Stimulated activated CD8-positive, alpha-beta memory T cell treated with anti-CD3 and anti-CD28 coated beads, Interleukin-4, amount 100 ng/mL, for 24 hours (primary cell): ENCODE data around the gene NOCT.
"Not testable (repeated sequence)": the region's sequence is repeated elsewhere in the genome, so short reads cannot be mapped to it uniquely, and the experiment has no call there.

Source experiments
- DNase-seq: peaks from one replicate; pipeline ENCODE4 v3.0.0-alpha.2; 2020; ENCODE audit warnings: low read depth

NOCT gene, protein sequence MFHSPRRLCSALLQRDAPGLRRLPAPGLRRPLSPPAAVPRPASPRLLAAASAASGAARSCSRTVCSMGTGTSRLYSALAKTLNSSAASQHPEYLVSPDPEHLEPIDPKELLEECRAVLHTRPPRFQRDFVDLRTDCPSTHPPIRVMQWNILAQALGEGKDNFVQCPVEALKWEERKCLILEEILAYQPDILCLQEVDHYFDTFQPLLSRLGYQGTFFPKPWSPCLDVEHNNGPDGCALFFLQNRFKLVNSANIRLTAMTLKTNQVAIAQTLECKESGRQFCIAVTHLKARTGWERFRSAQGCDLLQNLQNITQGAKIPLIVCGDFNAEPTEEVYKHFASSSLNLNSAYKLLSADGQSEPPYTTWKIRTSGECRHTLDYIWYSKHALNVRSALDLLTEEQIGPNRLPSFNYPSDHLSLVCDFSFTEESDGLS

DNA sequence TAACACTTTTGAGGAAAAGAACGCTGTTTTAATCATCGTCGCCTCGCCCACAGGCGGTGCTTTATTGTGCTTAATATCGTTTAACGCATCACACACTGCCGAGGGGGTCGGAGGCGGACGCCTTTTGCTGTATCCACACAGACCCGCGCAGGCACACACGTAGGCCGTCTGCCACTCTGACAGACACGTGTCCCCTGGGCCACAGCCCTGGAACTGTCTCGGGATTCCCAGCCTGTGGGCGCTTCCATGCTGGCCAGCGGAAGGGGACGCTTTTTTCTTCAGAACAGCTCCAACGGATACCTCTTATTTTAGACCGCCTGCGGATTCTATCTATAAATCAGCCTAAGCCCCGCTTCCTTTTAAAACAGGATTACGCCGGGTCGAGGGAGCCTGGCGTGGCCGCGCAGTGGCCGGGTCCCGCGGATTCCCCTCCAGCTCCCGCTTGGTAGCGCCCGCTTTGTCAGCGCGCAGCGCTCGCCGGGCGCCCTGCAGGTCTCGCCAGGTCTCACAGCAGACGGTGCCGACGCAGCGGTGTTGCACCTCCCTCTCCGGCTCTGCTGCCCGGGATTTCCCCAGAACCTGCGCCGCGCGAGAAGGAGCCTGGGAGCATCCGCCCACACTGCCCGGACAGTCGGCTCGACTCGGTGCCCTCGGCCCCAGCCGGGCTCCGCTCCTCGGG is at the start of gene NOCT:
Gene NOCT (plus strand): TSS at position 513 of the 679 bp plus-strand sequence. CDS start 201 bp downstream, outside the sequence.
- peak; percentile 90 for DNase-seq

DNA sequence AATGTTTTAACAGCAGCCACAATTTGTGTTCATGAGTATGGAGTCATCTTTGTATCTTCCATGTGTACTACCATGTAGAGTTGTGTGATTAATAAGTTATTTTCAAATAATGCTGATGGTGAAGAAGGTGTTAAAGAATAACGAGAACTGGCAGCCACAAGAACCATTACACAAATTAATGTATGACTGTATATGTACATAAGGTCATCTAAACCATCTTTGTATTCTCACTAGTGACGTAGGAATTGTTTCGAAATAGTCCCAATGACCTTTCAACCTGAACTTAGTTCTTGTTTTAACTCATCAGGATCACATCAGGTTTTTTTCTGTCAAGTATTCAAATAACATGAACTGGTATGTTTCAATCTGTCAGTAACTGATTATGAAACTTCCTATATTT is 48.3 kb upstream of the NOCT start:
- DNase-seq: no peak

DNA sequence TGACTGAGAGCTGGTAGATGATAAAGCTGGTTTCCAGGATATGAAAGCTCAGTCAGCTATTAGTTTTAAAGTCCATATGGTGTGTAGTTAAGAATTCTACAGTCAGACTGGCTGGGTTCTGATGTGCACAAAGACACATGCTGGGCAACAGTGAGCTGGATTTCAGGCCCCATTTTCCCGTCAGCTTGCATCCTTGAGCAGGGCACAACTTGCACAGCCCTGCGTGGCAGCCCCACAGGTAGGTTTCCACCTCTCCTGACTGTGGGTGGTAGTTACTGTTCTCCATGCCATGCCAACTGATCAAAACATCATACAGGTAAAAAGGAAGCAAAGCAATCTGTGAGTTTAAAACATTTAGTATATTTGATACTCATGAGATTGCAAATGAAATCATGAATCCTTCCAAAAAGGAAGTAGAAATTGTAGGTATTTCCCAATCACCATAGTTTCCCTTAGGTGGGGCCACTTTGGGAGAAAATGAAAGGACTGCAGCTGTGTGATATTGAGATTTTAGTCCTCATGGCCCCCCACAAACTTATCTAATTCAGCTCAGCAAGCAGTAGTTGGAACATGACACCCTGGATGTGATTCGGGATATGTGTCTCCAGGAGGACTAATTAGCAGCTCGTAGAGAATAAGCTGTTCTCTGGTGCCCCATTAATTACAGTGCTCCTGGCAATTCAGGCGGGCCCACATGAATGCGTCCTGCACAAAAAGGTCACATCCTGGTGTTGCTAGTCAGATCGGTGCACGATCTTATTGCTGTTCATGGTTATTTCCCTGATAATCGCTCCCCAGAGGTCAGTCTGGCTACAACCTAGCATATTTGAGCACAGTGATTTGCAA is 42.4 kb upstream of the NOCT start:
- DNase-seq: no peak

DNA sequence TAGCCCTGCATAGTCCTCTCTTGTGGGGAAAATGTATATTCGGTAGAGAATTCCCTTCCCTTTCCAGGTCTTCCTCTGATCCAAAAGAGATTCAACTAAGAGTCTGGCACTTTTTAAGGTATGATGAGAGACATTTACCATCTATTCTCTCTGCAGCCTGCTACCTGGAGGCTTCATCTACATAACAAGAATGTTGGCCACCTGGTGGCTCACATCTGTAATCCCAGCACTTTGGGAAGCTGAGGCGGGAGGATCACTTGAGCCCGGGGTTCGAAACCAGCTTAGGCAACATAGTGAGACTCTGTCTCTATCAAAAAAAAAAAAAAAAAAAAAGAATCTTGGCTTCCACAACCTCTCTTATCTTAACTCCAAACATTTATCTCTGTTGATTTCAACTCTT is 40.4 kb upstream of the NOCT start:
- DNase-seq: no peak

DNA sequence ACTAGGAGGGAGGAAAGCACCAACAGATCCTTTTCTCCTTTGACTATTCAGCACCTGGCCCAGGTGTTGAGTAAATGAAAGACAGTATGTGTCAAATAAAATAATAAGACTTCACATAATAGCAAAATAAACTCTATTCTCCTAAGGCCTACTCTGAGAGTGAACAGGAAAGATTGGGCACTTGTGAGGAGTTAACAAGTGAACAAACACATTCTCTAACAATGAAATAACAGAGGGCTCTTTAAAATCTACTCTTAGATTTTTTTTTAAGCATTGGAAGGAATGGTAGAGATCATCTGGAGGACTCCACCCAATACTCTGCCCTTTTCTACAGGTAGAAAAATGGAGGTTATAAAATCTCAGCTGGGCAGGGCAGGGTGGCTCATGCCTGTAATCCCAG is 39.1 kb upstream of the NOCT start:
- DNase-seq: no peak

DNA sequence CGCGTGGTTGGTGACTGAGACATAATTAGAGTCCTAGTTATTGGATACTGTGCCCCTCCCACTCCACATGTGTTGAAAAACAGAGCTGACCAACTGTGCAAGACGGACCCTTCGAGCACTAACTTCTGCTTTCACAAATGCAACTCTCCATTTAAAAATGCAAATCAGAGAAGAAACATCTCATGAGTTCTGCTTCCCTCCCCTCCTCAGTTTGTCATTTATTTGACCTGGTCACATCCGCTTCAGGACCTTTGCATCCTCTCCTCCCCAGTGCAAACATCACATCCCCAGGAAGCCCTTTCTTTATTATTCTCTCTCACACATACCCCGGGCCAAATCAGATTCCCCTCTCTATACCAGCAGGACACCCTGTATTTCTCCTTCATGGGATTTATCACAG is 38.1 kb upstream of the NOCT start:
- DNase-seq: no peak

DNA sequence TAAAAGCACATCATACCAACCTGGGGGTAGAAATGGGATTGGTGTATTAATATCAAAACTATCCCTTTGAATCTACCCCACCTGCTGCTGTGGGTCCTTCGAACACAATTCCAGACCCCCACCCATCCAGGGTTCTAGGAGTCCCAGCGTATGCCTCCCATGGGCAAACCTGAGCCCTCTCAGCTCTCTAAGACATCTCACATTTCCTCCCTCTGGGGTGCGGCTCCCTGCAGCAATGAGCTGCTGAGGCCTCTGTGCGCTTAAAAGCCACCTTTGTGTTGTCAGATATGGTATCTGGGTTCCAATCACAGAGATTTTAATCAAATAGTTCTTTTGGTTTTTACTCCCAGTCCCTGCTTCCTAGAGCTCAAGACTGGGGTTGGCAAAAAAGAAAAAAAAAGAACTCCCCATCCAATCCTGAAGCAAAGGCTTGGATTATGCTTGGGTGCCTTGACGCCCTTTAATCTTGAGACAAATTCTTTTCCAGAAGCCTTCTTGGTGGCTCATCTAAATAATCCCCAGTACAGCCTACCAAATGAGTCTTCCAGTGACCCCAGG is 37.5 kb upstream of the NOCT start:
- no peak for DNase-seq

DNA sequence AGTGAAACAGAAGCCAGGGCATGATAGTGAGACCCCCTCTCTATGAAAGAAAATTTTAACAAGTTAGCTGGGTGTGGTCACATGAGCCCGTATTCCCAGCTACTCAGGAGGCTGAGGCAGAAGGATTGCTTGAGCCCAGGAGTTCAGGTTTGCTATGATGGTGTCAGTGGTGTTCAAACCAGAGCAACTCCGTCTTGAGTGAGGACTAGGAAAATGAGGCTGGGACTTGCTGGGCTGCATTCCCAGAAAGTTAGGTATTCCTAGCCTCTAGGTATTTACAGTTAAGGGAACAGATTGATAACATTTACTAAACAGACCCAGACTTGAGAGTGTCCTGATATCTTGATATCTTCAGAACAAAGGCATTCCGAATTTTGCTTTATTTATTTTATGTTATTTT is 37.0 kb upstream of the NOCT start:
- DNase-seq: no peak

DNA sequence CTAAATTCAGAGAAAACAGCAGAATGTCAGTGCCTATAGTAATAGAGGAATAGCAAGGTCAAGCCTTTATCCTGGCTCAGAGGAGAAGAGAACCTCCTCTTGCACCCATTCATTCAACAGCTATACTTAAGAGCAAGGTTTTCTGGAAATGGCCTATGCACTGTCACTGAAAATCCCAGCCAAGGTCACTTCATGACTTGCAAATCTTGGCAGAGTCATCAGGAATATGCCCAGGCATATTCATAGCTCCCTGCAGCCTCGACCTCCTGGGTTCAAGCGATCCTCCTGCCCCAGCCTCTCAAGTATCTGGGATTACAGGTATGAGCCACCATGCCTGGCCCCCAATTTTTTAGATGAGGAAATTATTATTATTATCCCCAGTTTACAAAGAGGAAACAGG is 35.8 kb upstream of the NOCT start:
- no peak for DNase-seq

DNA sequence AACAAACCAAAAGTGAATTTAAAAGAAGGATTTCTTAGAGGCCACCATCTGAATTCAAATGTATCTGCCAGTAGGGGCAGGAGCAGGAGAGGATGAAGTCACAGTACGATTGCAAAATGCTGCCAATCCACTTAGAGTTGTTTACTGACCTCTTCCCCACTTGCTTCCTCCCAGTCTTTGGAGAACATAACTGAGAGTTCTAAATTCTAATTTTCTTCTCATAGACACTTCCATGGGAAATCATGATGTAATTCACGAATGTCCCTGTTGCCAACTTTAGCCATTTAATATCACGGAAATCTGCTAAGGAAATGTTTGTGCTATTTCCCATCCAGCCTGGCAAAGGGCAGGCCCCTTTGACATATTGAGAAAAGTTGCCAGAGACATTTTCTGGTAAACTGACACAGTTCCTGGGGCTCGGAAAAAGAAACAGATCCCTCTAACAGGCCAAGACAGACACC is 33.6 kb upstream of the NOCT start:
- no peak for DNase-seq

DNA sequence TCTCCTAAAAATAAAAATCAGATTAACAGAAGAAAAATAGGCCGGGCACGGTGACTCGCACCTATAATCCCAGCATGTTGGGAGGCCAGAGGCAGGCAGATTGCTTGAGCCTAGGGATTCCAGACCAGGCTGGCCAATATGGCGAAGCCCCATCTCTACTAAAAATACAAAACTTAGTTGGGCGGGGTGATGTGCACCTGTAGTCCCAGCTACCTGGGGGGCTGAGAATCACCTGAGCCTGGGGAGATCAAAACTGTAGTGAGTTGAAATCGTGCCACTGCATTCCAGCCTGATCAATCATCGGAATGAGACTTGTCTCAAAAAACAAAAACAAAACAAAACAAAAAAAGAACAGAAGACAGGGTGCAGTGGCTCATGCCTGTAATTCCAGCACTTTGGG is 32.8 kb upstream of the NOCT start:
- no peak for DNase-seq

DNA sequence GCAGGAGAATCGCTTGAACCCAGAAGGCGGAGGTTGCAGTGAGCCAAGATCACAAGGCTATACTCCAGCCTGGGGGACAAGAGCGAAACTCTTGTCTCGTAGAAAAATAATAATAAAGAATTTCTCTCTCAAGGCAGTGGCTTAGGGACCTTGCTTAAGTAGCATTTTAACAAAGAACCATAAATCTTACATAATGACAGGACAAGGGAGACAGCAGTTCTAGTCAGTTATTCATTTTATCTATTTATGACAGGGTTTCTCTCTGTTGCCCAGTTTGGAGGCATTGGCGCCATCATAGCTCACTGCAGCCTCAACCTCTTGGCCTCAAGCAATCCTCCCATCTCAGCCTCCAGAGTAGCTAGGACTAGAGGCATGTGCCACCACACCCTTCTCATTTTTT is 31.9 kb upstream of the NOCT start:
- no peak for DNase-seq

DNA sequence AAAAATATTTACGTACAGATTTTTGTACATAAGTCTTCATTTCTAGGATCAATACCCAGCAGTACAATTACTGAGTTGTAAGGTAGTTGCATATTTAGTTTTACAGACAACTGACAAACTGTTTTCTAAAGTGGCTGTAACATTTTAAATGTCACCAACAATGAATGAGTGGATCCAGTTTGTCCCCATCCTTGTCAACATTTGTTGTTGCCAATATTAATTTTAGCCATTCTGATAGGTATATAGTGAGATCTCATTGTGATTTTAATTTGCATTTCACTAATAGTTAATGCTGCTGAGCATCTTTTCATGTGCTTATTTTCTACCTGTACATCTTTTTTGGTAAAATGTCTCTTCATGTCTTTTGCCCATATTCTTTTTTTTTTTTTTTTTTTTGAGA is 30.9 kb upstream of the NOCT start:
- no peak for DNase-seq

DNA sequence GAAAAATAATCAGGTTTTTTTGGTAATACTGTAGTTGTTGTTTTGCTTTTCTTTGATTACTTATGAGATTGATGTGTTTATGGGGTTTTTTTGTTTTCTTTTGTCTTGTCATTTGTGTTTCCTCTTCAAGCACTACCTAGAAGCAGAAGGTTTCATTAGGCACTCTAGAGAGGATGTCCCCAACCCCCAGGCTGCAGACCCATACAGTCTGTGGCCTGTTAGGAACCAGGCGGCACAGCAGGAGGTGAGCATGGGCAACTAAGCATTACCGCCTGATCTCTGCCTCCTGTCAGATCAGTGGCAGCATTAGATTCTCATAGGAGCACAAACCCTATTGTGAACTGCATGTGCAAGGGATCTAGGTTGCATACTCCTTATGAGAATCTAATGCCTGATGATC is 22.9 kb upstream of the NOCT start:
- no peak for DNase-seq

DNA sequence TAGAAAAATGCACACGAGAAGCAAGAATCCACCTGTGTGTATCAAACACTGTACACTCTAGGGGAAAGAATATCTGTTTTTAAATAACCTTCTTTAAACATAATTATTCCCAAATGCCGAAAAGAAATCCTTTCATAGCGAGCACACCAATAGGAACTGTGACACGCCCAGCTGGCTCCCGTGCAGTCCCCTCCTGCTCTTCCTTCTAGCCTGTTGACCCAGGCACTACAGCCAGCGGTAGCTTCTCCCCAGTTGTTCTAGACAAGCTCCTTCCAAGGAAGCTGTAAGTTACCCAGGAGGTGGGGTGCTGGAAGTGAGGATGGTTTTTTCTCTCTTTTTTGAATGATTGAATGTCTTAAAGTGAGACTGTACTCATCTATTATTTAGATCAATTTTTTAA is 19.5 kb upstream of the NOCT start:
- no peak for DNase-seq

DNA sequence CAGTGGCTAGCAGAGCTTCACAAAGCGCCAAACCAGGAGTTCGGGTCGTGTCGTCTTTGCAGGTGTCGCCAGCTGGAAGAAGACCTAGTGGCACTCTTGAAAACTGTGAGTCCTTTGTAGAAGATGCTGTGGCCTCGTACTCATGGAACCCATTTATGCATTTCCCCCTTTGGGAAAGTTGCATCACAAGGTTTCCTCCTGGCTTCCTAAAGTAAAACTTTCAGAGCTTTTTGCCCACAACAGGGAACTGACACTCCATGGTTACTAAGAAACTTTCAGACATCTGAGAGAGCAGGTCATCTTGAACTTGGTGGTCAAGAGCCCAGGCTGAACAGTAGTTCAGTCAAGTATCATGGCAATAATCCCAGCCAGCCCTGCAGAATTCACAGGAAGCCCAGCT is 15.9 kb upstream of the NOCT start:
- no peak for DNase-seq

DNA sequence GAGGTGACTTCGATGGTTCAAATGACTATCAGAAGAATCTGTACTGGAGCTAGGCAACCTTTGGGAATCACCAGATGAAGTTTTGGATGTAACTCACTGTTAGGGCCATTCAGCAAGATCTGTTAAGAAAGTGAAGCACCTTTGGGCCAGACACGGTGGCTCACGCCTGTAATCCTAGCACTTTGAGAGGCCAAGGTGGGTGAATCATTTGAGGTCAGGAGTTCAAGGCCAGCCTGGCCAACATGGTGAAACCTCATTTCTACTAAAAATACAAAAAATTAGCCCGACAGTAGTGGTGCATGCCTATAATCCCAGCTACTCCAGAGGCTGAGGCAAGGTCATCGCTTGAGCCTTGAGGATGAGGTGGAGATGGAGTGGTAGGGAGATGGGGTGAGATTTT is 15.4 kb upstream of the NOCT start:
- DNase-seq: not testable (repeated sequence)

DNA sequence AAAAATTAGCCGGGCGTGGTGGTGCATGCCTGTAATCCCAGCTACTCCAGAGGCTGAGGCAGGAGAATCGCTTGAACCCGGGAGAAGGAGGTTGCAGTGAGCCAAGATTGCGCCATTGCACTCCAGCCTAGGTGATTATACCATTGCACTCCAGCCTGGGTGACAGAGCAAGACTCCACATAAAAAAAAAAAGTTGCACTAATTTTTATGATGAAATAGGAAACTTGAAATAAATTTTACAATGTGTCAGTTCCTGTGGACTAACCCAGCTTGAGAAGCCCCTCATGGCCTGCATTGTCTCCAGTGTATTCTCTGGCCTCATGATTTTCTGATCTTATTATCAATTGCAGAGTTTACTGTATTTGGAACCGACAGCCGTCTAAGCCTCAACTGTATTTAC is 14.2 kb upstream of the NOCT start:
- DNase-seq: not testable (repeated sequence)

DNA sequence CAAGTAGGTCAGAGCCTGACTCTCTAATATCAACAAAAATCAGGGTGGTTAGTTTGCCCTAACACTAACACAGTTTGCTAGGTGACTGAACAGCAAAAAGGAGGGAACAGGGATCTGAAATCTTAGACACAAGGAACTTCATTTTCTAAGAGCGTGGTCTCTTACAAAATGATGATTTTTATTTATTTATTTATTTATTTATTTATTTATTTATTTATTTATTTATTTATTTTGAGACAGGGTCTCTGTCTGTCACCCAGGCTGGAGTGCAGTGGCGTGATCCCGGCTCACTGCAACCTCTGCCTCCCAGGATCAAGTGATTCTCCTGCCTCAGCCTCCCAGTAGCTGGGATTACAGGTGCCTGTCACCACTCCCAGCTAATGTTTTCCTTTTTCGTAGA is 11.9 kb upstream of the NOCT start:
- DNase-seq: not testable (repeated sequence)

DNA sequence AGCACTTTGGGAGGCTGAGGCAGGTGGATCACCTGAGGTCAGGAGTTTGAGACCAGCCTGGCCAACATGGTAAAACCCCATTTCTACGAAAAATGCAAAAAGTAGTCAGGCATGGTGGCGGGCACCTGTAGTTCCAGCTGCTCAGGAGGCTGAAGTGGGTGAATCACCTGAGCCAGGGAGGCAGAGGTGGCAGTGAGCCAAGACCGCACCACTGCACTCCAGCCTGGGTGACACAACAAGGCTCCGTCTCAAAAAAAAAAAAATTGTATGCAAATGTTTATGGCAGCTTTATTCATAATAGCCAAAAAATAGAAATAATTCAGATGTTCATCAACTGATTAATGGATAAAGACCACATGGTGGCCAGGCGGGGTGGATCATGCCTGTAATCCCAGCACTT is 9.8 kb upstream of the NOCT start:
- DNase-seq: no peak

DNA sequence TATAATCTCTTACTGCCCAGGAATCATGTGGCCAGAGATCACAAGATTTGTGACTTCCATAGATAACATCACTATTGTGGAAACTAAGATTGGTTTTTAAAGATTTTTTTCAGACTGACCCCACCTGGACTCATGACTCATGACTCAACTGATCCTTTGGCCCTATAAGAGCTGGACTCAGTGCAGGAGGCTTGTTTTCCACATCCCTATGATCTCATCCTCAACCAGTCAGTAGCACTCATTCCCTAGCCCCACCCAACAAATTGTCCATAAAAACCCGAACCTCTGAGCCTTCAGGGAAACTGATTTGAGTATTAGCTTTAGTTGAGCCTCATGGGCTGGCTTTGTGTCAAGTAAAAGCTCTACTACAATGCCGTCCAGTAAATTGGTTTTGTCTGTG is 7.9 kb upstream of the NOCT start:
- no peak for DNase-seq

DNA sequence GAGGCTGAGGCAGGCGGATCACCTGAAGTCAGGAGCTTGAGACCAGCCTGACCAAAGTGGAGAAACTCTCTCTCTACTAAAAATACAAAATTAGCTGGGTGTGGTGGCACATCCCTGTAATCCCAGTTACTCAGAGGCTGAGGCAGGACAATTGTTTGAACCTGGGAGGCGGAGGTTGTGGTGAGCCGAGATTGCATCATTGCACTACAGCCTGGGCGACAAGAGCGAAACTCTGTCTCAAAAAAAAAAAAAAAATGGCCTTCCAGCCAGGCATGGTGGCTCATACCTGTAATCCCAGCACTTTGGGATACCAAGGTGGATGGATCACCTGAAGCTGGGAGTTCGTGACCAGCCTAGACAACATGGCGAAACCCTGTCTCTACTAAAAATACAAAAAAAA is 7.3 kb upstream of the NOCT start:
- not testable (repeated sequence) for DNase-seq
